Fibroblast of the aortic adventitia (primary cell): ENCODE measurements around the gene C2orf92. TPM values are rescaled to one million over a fixed set of nuclear protein-coding genes. Genes with fewer than 3 reads are reported as not detected.
"Not testable (repeated sequence)": the region's sequence is repeated elsewhere in the genome, so short reads cannot be mapped to it uniquely, and the experiment has no call there.

Source experiments
- DNase-seq: peaks from one replicate; pipeline ENCODE4 v3.0.0-alpha.2; 2010; ENCODE audit warnings: low read depth
- H3K4me3 ChIP-seq: 2 replicates; pipeline ENCODE4 v1.5.1; 2011; ENCODE audit warnings: low read depth, mild to moderate bottlenecking, control low read depth, low read length, moderate library complexity
- CTCF ChIP-seq: IDR thresholded peaks from 2 replicates; pipeline ENCODE4 v1.5.1; 2011; ENCODE audit warnings: mild to moderate bottlenecking, low read length, control low read depth, inconsistent platforms; ENCODE audit not compliant: insufficient read depth
- total RNA-seq: library from RNA; depleted of rRNA; stranded (reverse); fragments of >200 nt; gene quantifications from 2 replicates; pipeline ENCODE4 v1.2.3, GENCODE V29; 2012; ENCODE audit warnings: low replicate concordance

The C2orf92 gene
- 1.9 and 2.0 TPM in 2 replicates for total RNA-seq

GRCh38 chr2:97669448-97669847 is at the start of gene C2orf92:
C2orf92 (plus strand) TSS chr2:97669713; CDS start chr2:97669789, 76 bp downstream.
- DNase-seq: no peak
- no peak within 1 kb of the TSS for H3K4me3 ChIP-seq
- TF ChIP-seq CTCF: no peak

- not testable (repeated sequence) for DNase-seq, H3K4me3 ChIP-seq
Measured at GRCh38 chr2:97620492-97620891, 49.0 kb upstream of the C2orf92 start.

- not testable (repeated sequence) for DNase-seq, H3K4me3 ChIP-seq
Measured at GRCh38 chr2:97622976-97623375, 46.5 kb upstream of the C2orf92 start.

GRCh38 chr2:97625354-97626048 is 44.0 kb upstream of the C2orf92 start:
- not testable (repeated sequence) for DNase-seq, H3K4me3 ChIP-seq

GRCh38 chr2:97626049-97626430 is 43.5 kb upstream of the C2orf92 start:
- not testable (repeated sequence) for DNase-seq, H3K4me3 ChIP-seq

- DNase-seq: no peak
- no peak for TF ChIP-seq CTCF
- no peak overlapping the region for H3K4me3 ChIP-seq
Measured at GRCh38 chr2:97644023-97644717, 25.3 kb upstream of the C2orf92 start.

GRCh38 chr2:97645112-97645694 is 24.3 kb upstream of the C2orf92 start:
- TF ChIP-seq CTCF: no peak
- H3K4me3 ChIP-seq: peak overlapping the region; percentile 96
- no peak for DNase-seq

GRCh38 chr2:97645695-97646629 is 23.6 kb upstream of the C2orf92 start, which contains the start of gene COX5B:
COX5B (plus strand) TSS chr2:97646062; CDS start chr2:97646087, 25 bp downstream.
- no peak for TF ChIP-seq CTCF
- peak; percentile 94 for DNase-seq
- H3K4me3 ChIP-seq: peak within 1 kb of the TSS; percentile 96
